GM10266 (cell line): ENCODE measurements around the gene ATP6V1G2.

ENCODE experiments used
- DNase-seq: peaks from one replicate; pipeline ENCODE4 v3.0.0; 2012; ENCODE audit errors: extremely low spot score
- CTCF ChIP-seq: IDR thresholded peaks from 2 replicates; pipeline ENCODE4 v1.5.1; 2012; ENCODE audit warnings: mild to moderate bottlenecking, low read depth; ENCODE audit not compliant: control insufficient read depth, insufficient read depth; ENCODE audit errors: missing control alignments

ATP6V1G2 gene

GRCh38 chr6:31545291-31545690 lies 1.1 kb downstream of the ATP6V1G2 start:
- no peak for DNase-seq
- TF ChIP-seq CTCF, result no peak

- no peak for DNase-seq
- no peak for TF ChIP-seq CTCF
These were observed 1.7 kb downstream of the ATP6V1G2 start for GRCh38 chr6:31544676-31545075.

- DNase-seq, result no peak
- TF ChIP-seq CTCF, result no peak
These were observed 2.8 kb downstream of the ATP6V1G2 start for GRCh38 chr6:31543639-31544038.

- DNase-seq, result peak; percentile 92
These were observed 4.5 kb downstream of the ATP6V1G2 start, which contains the start of gene DDX39B for GRCh38 chr6:31541658-31542521. Gene DDX39B (minus strand): TSS chr6:31542003. CDS start chr6:31540532, 1,471 bp downstream.

GRCh38 chr6:31541059-31541657 lies 5.2 kb downstream of the ATP6V1G2 start:
- TF ChIP-seq CTCF, result no peak

More at GRCh38 chr6:31541658-31542521, 4.5 kb downstream of the ATP6V1G2 start, which contains the start of gene DDX39B:
- TF ChIP-seq CTCF, result no peak

GRCh38 chr6:31540640-31541039 lies 5.8 kb downstream of the ATP6V1G2 start:
- DNase-seq, result no peak
- TF ChIP-seq CTCF, result no peak

More at GRCh38 chr6:31541059-31541657, 5.2 kb downstream of the ATP6V1G2 start:
- peak; percentile 60 for DNase-seq
